HL-60 (cell line): ENCODE results near the gene INTS3.

ENCODE experiments used
- DNase-seq, 2 experiments: peaks; one replicate each; pipeline ENCODE4 v3.0.0-alpha.2; 2010 to 2020; ENCODE audit warnings: low read depth in 1 of 2, low spot score in 1 of 2
- H3K27ac ChIP-seq: fragments of 250-450 bp; sonication (Bioruptor Pico); replicated peaks from 2 replicates; pipeline ENCODE4 v1.5.1; 2020; ENCODE audit warnings: mild to moderate bottlenecking, moderate library complexity
- H3K27me3 ChIP-seq: fragments of 250-450 bp; sonication (Bioruptor Pico); 2 replicates; pipeline ENCODE4 v1.5.1; 2021; ENCODE audit warnings: mild to moderate bottlenecking, moderate library complexity; ENCODE audit not compliant: insufficient read depth, poor library complexity, severe bottlenecking
- H3K4me3 ChIP-seq: replicated peaks from 2 replicates; pipeline ENCODE4 v1.5.1; 2011; ENCODE audit warnings: mild to moderate bottlenecking, control low read depth, low read length; ENCODE audit not compliant: insufficient read depth
- GABPA ChIP-seq: IDR thresholded peaks from 2 replicates; pipeline ENCODE4 v1.6.1; 2012; ENCODE audit warnings: low read depth
- POLR2AphosphoS5 ChIP-seq: IDR thresholded peaks from 2 replicates; pipeline ENCODE4 v1.6.1; 2012; ENCODE audit warnings: low read depth
- SPI1 ChIP-seq: IDR thresholded peaks from 2 replicates; pipeline ENCODE4 v1.6.1; 2012; ENCODE audit warnings: low read depth, mild to moderate bottlenecking, borderline replicate concordance
- TF ChIP-seq, protein P1 (sequence below): IDR thresholded peaks from one replicate; pipeline ENCODE4 v1.5.1; 2011; ENCODE audit warnings: low read length, control low read depth, inconsistent platforms; ENCODE audit not compliant: insufficient read depth
- TF ChIP-seq, protein P2 (sequence below): IDR thresholded peaks from 2 replicates; pipeline ENCODE4 v1.6.1; 2012; ENCODE audit warnings: low read depth; ENCODE audit not compliant: insufficient replicate concordance

Gene INTS3

GRCh38 chr1:153752072-153752471 is 24.2 kb downstream of the INTS3 start:
- Histone ChIP-seq H3K4me3 (no peak overlapping the region), H3K27ac (no peak overlapping the region), H3K27me3 (no peaks in the 10 kb centered on the region)
- no peak for DNase-seq
- TF ChIP-seq, protein P1, sequence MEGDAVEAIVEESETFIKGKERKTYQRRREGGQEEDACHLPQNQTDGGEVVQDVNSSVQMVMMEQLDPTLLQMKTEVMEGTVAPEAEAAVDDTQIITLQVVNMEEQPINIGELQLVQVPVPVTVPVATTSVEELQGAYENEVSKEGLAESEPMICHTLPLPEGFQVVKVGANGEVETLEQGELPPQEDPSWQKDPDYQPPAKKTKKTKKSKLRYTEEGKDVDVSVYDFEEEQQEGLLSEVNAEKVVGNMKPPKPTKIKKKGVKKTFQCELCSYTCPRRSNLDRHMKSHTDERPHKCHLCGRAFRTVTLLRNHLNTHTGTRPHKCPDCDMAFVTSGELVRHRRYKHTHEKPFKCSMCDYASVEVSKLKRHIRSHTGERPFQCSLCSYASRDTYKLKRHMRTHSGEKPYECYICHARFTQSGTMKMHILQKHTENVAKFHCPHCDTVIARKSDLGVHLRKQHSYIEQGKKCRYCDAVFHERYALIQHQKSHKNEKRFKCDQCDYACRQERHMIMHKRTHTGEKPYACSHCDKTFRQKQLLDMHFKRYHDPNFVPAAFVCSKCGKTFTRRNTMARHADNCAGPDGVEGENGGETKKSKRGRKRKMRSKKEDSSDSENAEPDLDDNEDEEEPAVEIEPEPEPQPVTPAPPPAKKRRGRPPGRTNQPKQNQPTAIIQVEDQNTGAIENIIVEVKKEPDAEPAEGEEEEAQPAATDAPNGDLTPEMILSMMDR: no peak
- TF ChIP-seq, protein P2, sequence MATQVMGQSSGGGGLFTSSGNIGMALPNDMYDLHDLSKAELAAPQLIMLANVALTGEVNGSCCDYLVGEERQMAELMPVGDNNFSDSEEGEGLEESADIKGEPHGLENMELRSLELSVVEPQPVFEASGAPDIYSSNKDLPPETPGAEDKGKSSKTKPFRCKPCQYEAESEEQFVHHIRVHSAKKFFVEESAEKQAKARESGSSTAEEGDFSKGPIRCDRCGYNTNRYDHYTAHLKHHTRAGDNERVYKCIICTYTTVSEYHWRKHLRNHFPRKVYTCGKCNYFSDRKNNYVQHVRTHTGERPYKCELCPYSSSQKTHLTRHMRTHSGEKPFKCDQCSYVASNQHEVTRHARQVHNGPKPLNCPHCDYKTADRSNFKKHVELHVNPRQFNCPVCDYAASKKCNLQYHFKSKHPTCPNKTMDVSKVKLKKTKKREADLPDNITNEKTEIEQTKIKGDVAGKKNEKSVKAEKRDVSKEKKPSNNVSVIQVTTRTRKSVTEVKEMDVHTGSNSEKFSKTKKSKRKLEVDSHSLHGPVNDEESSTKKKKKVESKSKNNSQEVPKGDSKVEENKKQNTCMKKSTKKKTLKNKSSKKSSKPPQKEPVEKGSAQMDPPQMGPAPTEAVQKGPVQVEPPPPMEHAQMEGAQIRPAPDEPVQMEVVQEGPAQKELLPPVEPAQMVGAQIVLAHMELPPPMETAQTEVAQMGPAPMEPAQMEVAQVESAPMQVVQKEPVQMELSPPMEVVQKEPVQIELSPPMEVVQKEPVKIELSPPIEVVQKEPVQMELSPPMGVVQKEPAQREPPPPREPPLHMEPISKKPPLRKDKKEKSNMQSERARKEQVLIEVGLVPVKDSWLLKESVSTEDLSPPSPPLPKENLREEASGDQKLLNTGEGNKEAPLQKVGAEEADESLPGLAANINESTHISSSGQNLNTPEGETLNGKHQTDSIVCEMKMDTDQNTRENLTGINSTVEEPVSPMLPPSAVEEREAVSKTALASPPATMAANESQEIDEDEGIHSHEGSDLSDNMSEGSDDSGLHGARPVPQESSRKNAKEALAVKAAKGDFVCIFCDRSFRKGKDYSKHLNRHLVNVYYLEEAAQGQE: no peak
- TF ChIP-seq GABPA (no peak), POLR2AphosphoS5 (no peak), SPI1 (no peak)

DNA sequence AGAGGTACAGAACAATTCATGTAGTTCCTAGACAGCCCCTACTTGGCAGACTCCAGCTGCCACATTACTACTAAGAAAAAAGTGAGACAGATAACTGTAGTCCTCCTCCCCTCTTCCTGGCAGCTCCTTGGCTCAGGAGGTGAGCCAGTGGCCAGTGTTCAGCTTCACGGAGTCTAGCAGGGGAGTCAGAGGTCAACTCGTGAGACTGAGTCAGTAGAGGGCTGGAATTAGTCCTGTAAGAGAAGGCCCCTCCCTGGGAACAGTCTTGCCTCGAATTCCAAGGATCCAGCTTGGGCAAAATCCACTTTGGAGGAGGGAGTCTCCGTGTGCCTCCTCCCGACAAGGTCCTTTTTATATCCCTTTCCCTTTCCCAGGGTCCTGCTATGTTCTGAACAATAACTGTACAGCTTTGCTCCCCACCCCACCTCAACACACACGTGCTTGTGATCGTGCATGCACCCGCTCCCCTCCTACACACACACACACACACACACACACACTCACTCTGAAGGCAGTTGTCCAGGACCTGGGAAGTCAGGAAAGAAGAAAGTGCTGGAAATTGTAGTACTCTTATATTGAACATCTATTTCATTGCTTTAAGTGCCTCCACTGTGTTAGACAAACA is 24.8 kb downstream of the INTS3 start:
- no peak overlapping the region for H3K4me3 ChIP-seq
- TF ChIP-seq, protein P2: no peak
- TF ChIP-seq POLR2AphosphoS5 (no peak), SPI1 (no peak), GABPA (no peak)
- TF ChIP-seq, protein P1: no peak
- H3K27ac ChIP-seq: no peak overlapping the region
- no peak for DNase-seq
- no peaks in the 10 kb centered on the region for H3K27me3 ChIP-seq

DNA sequence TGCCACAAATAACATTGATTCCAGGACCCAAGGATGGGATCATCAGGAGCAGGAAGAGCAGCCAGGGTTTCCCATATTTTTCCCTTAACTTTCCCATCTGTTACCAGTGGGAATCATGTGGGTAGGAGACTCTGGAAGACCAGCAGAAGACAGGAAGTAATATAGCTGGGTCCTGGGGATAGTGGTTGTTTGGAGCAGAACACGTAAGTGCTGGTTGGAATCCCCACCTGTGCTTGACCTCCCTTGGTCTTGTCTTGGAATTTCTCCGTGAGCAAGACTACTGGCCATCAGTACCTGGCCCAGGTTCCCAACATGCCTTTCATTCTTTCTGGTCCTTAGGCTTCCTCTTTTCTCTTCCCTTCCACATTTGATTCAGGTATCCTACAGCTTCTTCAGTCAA is 26.4 kb downstream of the INTS3 start:
- no peak overlapping the region for H3K27ac ChIP-seq
- TF ChIP-seq SPI1: no peak
- TF ChIP-seq POLR2AphosphoS5: no peak
- TF ChIP-seq GABPA: no peak
- TF ChIP-seq, protein P1: no peak
- TF ChIP-seq, protein P2: no peak

More for the DNA sequence above, 26.4 kb downstream of the INTS3 start:
- DNase-seq: no peak
- no peaks in the 10 kb centered on the region for H3K27me3 ChIP-seq
- H3K4me3 ChIP-seq: no peak overlapping the region
